ENCODE results near the gene FNTB.

The FNTB gene

DNA sequence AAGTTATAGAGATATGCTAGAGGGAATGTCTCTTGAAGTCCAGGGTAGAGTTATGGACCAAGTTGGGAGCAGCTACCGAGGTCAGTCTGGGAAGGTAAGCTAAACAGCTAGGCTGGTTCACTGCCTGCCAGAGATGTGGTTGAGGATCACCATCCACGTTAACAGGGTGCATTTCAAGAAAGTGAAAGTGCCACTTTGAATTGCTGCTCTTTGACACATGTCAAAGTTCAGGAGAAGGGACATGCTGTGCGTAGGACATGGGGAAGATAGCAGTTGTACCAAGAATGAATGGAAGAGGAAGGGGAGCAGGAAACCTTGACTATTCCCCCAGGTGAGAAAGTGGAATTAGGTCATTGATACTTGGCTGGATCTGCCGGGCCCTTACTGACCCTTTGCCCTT lies 66.1 kb downstream of the FNTB start:
- DNase-seq (ENCODE audit: low read depth in 2 of 2), result no peak

DNA sequence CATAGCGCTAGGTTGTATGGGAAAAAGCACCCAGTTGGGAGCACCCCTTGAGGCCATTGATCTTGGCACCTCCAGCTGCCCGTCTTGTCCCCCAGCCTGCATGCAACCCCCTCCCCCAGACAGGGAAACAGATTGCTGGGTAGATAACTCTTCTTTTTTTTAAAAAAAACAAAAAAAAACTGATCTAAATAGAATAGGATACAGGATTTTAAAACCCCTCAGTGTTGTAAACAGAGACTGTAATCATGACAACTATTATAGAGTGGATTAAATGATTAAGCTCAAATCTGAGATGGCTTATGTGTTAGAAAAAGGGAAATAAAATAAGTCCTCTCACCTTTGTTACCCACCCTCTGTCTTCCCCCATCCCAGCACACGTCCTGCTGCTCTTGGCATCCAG lies 66.8 kb downstream of the FNTB start:
- DNase-seq (ENCODE audit: low read depth in 2 of 2), result no peak

DNA sequence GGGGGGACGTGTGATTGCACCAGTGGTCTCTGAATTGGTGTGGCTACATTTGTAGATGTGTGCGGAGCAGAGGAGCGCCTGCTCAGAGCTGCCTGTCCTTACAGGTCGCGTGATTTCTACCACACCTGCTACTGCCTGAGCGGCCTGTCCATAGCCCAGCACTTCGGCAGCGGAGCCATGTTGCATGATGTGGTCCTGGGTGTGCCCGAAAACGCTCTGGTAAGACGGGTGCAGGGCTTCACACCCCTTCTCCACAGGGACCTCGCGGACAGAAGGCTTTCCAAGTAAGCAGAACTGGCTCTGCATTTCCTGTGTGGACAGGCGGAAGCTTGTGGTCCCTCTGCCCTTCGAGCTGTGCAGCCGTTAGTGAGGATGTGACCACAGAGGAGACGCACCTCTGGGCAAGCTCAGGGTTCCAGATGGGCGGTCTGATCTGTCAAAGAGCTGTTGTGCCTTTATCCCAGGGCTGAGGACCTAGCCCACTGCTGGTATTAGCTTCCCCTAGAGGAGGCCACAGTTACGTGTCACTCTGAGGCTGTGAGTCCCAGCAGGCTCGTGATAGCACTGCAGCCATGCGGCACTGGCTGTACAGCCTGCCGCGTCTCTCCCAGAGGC lies 67.9 kb downstream of the FNTB start:
- no peak for DNase-seq (ENCODE audit: low read depth in 2 of 2)

DNA sequence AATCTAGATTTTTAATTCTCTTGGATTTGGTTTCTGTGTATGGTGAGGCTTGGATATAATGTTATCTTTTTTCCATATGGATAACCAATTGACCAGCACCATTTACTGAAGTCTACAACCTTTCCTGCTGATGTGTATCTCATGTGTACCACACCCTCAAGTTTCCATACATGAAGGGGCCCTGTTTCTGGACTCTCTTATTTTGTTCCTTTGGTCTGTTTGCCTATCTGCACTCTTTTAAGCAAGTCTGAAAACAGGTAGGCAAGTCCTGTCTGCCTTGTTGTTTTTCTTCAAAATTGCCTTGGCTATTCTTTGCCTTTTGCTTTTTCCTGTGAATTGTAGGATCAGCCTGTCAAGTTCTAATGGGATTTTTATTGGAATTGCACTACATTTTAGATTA lies 71.0 kb downstream of the FNTB start:
- DNase-seq (ENCODE audit: low read depth in 2 of 2), result no peak

DNA sequence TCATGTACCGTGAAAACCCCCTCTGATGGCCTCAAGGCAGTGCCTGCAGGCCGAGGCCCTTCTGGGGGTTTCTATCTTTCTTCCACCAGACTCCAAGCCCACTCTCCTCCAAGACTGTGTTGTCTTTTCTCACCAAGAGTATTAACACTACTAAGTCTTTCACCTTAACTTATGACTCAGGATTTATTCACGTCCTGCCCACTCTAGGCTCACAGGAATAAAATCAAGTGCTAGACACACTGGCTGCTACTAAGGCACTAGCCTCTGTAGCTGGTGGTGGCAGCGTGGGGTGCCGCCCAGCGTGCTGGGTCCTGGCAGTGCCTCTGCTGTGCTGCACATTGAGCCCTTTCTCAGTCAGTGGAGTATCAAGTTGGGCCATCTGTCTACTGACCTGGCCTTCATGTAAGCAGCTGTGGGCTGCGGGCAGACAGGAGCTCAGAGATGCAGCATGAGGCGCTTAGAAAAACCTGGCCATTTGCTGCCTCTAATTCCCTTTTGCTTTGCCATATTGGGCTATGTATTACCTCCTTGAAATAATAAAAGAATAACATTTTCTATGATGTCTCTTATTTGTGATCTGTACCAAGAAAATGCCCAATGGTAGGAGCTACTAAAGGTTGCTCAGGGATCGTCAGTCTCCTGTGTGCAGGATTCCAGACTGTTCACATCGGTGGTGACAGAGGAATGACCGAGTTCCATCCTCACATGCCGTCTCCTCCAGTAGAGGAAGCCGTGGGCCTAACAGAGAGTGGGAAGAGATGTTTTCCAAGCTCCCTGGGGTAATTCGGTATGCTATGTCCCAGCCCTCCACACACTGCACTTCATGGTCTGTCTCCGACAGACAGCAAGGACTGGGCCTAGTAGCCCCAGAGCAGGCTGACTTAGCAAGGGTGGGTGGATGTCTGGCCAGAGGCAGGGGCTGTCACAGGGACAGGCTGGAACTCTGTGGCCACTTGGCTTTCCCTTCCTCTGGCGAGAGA lies 75.7 kb downstream of the FNTB start:
- no peak for DNase-seq (ENCODE audit: low read depth in 2 of 2)

DNA sequence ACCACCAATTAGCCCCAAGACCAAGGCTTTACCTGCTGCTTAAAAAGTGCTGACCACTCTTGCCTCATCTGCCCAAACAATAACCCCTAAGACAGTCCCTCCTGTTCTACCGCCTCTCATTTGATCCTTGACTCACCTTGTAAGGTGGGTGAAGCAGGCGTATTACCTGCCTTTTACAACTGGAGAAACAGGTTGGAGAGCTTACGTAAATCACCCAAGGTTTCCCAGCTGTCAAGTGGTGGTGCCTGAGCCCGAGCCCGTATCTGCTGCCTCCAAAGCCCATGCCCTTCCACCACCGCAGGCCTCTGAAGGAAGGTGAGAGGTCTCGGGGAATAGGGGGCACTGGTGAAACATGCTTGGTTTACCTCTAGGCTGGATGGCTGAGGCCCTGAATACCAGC lies 79.0 kb downstream of the FNTB start:
- no peak for DNase-seq (ENCODE audit: low read depth in 2 of 2)

DNA sequence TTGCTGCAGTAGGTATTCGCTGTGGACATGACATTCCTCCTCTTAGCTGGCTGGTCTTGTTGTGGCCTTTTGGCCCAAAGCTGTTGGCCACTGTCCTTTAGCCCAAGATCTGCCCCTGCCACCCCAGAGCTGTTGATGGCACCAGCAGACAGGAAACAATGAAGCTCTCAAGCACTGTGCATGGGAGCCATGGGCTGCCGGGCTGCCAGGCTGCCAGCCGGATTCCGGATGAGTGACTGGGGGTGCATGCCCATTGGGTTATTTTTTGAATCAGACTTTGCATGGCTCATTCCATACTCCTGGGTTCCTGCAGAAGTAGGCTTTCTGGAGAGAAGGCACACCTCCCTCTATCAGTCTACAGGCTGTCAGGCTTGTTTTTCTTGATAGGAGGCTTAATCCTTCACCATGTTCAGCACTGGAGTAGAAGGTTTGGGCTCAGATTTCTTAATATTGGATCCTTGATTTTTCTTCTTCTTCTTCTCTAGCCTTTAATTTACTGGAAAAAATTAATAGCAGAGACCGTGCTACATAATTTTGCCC lies 83.2 kb downstream of the FNTB start:
- DNase-seq (ENCODE audit: low read depth in 2 of 2), result no peak

DNA sequence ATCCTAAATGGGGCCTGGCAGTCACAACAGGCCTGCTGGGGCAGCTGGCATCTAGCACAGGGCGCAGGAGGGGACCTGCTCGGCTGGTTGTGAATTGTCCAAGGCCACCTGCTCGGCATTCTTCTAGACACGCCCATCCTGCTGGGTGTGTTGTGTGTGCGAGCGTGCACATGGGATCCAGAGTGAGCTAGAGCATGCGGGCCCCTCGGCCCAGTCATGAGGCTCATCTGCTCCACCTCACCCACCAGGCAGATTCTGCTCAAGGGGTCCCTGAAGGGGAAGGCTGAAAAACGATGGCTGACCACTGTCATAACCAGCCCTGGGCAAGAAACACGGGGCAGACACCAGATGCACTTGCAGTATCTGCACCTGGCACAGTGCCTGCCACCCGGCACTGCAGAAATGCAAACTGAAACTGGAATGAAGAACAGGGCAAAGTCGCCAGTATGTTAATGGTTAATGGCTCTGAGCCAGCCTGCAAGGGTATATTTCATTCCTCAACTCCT lies 83.8 kb downstream of the FNTB start:
- no peak for DNase-seq (ENCODE audit: low read depth in 2 of 2)

DNA sequence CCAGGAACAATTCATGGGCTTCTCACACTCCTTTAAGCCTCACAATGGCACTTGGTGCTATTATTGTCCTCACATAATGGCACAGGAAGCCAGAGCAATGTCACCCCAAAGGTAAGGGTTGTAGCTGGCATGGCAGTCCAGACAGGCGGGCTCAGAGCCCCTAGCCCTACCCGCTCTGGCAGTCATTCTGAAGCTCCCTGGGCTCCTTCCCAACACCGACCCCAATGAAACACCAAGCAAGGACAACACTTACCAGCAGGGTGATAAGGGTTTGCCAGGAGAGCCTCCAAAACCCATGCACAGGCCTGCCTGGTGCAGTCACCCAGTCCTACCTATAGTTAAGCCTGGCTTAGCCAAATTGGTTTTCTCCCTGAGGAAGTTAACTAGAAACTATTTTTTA lies 84.8 kb downstream of the FNTB start:
- DNase-seq (ENCODE audit: low read depth in 2 of 2), result no peak

DNA sequence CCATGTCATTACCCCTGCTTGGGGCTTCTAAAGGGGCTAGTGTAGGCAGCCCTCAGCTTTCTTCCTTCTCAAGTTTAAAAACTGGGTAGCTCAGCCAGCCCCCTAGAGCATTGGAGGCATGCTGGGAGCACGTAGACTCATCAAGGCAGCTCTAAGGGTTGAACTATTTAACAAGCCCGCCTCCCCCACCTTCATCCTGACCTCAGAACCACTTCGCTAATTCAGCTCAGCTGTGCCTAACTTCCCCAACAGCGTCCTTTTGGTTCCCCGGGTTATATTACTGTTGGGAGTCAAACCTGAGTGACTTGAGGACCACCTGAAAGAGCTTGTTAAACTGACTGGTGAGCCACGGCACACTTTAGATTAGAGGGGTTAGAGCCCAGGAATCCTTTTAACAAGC lies 85.6 kb downstream of the FNTB start:
- no peak for DNase-seq (ENCODE audit: low read depth in 2 of 2)

DNA sequence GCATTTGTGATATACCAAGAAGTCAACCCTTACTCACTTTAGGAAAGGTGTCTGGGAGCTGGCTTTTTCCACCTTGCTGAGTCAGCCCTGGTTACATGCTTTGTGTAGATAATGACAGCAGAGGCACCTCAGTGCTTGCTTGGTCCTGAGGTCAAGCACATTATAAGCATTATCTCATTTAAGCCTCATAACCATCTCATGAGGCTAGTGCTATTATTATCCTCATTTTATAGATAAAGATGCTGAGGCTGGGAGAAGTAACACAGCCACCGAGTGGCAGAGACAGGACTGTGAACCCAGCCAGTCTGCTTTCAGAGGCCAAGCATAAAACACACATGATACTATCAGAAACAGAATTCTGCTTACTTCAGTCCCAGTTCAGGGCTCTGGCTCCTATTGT lies 86.2 kb downstream of the FNTB start:
- DNase-seq (ENCODE audit: low read depth in 2 of 2), result no peak

DNA sequence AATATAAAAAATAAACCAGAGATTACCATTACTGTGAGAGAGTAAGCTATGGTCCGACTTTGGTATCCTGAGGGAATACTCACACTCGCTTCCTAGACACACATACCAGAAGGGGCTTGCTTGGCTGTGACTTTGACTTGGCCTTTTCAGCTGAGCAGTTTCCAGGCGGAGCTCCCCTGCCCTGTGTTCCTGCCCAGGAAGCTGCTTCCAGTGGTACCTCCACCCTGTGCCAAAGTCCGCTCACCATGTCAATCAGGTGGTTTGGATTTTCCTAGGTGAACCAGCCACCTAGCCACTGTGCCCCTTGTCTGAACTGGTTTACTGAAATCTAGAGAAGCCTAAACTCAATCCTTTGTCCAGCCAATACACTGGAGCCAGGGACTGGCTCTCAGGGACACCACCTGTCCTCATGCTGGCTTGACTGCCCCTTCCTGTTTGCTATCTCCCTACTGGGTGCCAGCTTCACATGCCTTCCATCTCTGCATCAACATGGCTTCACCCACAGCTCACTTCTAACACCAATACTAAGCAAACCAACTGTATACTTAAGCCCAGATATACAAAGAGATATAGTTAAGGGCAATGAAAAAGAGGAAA lies 87.0 kb downstream of the FNTB start:
- no peak for DNase-seq (ENCODE audit: low read depth in 2 of 2)

DNA sequence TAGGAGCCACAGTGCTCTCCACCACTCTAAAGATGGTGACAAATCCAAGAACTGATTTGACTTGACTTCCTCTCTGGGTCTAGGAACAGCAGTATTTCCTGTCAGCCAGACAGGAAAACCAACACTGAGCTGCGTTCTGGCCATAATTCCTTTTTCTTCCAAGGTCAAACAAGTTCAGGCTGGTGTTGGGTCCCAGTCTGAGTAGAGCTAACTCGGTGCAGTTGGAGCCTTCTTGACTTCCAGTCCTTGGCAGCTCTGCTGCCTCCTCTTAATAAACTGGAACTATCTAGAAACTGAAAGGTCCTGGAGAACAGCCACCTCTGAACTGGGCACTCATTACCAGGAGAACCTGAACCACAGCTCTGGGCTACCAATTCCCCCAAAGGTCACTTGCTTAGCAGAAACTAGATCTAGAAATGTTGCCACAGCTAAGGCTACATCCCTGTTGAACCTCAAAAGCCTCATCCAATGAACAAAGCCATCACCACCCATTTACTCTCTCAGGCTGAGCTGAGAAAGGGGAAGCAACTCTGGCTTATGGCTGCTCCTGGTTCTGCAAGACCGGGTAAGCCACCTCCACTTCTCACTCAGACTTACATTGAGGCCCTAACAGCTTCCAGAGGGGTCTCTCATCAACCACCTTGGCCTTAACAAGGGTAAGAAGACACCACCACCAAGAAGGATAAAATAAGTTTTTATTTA lies 87.9 kb downstream of the FNTB start:
- no peak for DNase-seq (ENCODE audit: low read depth in 2 of 2)

DNA sequence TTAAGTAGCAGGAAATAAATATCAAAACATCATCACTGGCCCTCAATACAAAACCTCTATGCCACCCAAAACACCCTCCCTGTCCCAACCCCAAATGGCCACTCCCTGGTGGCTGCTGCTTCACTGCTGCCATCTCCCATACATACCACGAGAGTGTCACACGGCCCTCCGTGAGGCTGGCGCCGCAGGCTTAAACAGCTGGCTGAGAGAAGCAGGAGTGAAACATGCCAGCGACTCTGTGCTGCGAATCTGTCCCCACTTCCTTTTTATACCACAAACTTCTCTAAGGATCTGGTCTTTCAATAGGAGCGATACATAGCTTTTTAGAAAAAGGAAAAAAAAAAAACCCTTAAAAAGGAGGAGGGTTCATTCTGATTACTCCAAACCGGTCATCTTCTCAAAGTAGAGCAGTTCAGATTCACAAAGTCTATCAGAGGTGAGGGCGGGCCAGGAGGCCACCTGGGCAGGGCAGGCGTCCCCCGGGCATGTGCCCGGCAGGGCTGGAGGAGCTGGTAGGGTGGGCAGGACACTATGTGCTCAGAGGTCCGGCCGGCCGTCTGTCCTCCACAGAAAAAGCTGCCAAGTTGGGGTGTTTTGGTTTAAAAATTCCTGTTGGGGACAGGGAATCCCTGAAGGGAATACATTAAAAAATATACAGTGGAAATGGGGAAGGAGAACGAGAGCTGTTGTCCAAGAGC lies 89.1 kb downstream of the FNTB start:
- DNase-seq (ENCODE audit: low read depth in 2 of 2), result no peak

DNA sequence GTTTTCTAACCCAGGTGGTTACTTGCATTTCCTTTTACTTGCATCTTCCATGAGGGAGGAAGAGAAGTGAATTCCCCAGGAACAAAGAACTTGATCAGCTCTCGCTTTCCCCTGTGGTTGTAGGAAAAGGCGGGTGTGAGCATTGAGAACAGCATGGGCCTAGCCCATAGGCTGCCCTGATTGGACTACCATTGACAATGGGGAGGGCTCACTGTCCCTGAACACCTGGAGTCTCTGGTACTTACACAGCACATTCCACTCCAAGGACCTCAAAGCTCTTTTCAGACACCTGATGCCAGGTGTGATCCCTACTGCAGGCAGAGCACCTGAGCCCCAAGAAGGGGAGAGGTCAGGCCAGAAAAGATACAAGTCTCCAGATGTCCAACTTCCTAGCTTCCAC lies 90.6 kb downstream of the FNTB start:
- no peak for DNase-seq (ENCODE audit: low read depth in 2 of 2)

DNA sequence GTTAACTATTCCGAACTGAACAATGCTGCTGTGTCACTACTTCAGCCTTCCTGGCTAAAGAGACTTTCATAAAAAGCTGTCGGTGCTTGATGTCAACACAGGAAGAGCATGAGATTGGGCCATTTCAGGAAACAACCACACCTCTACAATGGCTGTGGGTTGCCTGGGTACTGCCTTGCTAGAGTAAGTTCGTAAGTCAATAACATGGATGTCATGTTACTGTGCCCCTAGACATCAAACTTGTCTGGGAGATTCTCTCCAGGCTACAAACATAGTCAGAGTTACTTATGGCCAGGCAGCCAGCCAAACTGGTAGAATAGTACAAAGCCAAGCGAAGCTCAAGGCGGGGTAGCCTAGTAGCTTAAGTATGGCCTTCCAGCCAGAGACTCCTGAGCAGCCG lies 92.5 kb downstream of the FNTB start:
- no peak for DNase-seq (ENCODE audit: low read depth in 2 of 2)

DNA sequence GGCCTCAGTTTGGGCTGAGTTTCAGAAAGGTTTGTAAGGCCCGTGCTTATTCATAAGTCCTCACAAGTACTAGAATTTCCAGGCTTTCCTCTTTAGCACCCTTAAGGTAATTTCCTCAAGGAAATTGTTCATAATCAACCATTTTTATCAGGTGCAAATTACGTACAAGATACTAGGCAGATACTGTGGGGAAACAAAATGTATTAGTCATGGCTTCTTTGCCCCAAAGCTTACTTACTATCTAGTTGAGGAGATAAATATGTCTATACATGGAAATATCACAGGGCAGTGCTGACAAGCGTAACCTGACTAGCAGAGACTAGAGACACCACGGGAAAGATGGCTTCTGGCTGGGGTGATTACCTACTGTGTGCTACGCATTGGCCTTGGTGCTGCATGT lies 93.1 kb downstream of the FNTB start:
- no peak for DNase-seq (ENCODE audit: low read depth in 2 of 2)

DNA sequence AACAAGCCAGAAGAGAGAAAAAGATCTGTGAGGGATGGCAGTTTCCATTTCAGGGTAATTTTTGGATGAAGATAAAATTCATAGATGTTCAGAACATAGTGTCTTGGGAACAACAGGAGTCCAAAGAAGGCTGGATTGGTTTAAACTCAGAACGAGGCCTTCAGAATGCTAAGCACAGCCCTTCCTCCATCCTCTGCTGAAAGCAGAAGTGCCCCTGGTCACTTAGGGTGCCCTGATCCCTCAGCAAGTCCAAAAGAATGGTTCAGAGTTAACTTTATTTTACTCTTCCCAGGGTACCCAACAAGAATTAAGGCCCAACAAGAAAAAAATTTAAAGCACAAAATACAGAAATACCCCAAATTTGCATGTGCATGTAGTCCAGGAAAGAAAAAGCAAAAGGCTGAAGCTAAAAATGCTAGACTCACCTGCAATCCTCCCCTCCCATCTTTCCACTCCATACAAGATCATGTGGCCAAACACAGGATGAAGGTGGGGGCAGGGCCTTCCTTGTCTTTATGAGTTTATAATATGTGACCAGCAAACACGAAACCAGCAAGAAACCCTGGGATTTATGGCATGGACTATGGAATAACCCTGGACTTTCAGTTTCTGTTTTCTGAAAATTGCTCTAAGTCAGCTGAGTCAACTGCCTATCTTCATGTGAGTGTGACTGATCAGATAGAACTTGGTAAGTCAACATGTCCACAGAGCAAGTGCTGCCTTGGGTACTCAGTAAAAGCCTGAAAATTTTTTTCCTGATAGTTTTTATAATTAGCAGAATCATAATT lies 94.5 kb downstream of the FNTB start:
- DNase-seq (ENCODE audit: low read depth in 2 of 2), result no peak

DNA sequence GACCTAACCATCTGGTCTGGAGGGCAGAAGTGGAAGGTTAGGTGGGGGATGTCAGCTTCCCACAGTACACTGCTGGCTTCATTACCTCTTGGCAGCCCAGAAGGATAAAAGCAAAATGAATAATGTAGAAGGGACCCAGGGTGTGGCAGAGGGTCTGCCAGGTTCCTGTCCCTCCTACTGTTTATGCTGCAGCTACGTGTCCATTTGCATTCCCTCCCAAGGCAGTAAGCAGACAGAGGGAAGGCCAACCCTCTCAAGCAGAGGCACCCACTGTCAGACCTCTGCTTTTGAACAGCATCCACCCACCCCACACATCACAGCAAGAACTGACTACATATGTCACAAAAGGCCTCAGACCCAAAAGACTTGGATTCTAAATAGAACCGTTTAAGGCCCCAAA lies 96.2 kb downstream of the FNTB start:
- DNase-seq (ENCODE audit: low read depth in 2 of 2), result no peak

All from activated CD8-positive, alpha-beta memory T cell treated with anti-CD3 and anti-CD28 coated beads for 4 hours (primary cell).